Stimulated activated CD4-positive, alpha-beta T cell treated with anti-CD3 and anti-CD28 coated beads, Interleukin-2, amount 100 ng/mL, for 4 hours (primary cell): ENCODE results near the gene UBE2J2.

ENCODE experiments used
- DNase-seq: peaks from one replicate; pipeline ENCODE4 v3.0.0-alpha.2; 2020; ENCODE audit warnings: low read depth

The UBE2J2 gene

GRCh38 chr1:1239614-1240347, 33.9 kb downstream of the UBE2J2 start:
- DNase-seq: no peak

DNA sequence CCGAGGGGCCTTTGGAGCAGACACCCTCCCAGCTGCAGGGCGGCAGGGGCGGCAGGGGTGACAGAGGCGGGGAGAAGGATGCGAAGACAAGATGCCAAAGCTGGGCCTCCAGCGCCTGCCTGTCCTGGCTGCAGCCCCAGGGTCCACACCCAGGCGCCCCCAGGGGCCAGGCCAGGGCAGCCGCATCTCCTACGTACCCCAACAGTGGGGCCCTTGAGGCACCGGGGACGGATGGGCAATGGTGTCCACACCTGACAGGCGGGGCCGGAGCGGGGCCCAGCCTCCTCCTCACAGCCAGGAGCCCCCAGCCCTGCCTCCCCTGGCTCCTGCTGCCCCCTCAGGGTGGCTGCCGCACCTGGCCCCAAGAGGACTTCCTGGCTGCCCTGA, 34.4 kb downstream of the UBE2J2 start:
- DNase-seq: no peak

DNA sequence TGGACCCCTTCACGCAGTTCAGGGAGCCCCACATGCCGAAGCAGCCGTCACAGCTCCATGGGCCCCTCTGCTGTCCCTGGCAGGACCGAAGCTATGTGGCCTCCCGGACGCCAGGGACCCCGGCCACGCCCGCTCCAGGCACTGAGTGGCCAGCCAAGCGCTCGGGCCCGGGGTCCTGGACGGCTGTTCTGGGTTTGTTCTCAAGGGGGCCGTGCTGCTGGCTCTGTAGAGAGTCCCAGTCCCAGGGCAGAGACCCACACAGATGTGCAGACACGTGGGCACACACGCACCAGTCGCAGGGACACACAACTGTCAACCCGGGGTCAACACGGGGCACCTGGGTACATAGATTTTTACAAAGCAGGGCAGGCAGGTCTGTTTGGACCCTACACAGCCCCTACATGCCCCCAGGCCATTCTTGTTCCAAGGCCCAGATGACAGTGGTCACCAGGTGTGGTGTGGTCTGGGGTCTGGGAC, 34.9 kb downstream of the UBE2J2 start:
- no peak for DNase-seq

- no peak for DNase-seq
Measured at GRCh38 chr1:1237874-1238701, 35.6 kb downstream of the UBE2J2 start.

GRCh38 chr1:1236945-1237873, 36.4 kb downstream of the UBE2J2 start:
- DNase-seq: no peak

GRCh38 chr1:1236176-1236763, 37.4 kb downstream of the UBE2J2 start:
- no peak for DNase-seq

- no peak for DNase-seq
Measured at GRCh38 chr1:1235016-1235744, 38.5 kb downstream of the UBE2J2 start.

DNA sequence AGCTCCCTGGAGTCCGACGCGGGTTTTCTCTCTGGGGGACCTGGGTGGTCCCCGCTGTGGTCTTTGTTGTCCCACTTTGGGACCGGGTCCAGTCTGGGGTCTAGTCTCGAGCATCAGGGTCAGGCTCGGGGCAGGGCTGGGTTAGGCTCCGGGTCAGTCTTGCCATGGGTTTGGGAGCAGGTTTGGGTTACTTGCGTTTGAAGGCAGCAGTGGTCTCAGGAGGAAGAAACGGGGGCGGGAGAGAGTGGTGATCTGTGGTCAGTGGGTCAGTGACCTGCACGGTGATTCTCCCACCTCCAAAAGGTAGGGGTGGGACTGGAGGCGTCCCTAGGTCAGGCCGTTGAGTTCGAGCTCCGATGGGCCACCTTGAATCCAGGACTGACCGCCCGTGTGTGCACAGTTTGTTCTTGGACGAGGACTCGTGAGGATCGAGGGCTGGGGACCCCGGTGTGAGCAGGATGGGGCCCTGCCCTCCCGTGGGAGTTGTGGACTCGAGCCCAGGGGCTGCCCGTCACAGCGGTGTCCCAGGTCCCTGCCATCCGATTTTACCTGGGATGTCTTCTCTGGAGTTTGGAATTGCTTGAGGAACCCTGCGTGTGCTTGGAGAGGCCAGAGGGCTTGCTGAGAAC, 39.4 kb downstream of the UBE2J2 start:
- no peak for DNase-seq

GRCh38 chr1:1233567-1233892, 40.1 kb downstream of the UBE2J2 start:
- DNase-seq: no peak

- no peak for DNase-seq
Measured at GRCh38 chr1:1232796-1233566, 40.7 kb downstream of the UBE2J2 start.

- peak; percentile 47 for DNase-seq
Measured at GRCh38 chr1:1232208-1232795, 41.4 kb downstream of the UBE2J2 start, which contains the start of gene B3GALT6. Gene B3GALT6 (plus strand): TSS chr1:1232237. CDS start chr1:1232279, 42 bp downstream.

DNA sequence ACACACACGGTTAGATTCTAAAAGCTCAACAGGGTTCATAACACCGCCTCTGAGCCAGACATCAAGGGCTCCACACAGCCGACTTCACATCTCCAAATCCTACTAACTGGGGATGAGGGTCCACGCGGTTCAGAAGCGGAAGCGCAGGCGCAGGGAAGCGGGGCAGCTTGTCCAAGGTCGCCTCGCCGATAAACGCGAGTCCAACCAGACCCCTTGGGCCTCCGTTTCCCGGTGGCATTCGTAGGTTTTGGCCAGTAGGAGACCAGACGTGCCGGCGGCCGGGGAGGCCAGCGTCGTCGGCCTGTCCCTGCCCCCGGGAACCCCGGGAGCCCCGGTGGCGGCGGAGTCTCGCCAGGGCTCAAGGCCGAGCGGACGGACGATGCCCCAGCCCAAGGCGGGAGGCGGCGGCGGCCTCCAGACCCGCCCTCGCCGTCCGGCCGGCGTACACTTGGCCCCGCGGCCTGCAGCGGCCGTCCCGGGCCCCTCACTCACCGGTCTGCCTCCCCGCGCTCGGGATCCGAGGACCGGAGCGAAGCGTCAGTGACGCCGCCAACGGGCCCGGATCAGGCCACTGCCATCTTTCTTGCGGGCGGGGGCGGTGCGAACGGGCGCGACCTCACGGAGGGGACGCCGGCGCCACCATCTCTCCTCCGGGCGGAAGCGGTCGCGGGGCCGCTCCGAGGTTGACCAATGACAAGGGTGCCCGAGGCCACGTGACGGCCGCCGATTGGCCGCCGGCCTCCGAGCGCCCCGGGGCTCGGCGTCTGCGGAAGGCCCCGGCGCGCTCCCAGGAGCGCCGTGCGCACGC, 42.0 kb downstream of the UBE2J2 start, which contains the start of gene SDF4:
SDF4 (minus strand) TSS at position 602 of the 808 bp plus-strand sequence. CDS start 3,229 bp downstream, outside the sequence.
- peak; percentile 96 for DNase-seq

- DNase-seq: no peak
Measured at GRCh38 chr1:1230656-1231399, 42.8 kb downstream of the UBE2J2 start.

GRCh38 chr1:1229770-1230169, 43.9 kb downstream of the UBE2J2 start:
- DNase-seq: no peak

GRCh38 chr1:1228596-1229321, 44.9 kb downstream of the UBE2J2 start:
- no peak for DNase-seq

DNA sequence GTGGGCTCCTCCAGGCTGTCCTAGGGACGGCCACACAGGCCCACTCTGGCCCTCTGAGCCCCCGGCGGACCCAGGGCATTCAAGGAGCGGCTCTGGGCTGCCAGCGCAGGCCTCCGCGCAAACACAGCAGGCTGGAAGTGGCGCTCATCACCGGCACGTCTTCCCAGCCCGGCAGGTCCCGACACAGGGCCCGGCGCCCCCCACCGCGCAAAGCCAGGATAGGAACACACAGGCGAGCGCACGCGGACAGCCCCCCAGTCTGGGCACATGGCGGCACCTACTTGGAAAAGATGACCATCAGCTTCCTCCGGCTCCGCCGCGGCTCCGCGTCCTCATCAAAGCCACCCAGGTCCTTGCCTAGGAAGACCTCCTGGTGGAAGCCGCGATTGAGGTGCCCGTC, 45.5 kb downstream of the UBE2J2 start:
- DNase-seq: no peak

- no peak for DNase-seq
Measured at GRCh38 chr1:1227386-1227785, 46.3 kb downstream of the UBE2J2 start.
